ENCODE results near the gene DLG2. TPM values are rescaled to one million over a fixed set of nuclear protein-coding genes. Genes with fewer than 3 reads are reported as not detected.
"Not testable (repeated sequence)": the region's sequence is repeated elsewhere in the genome, so short reads cannot be mapped to it uniquely, and the experiment has no call there.

DLG2 gene
- polyA plus RNA-seq, 1 donor = 8.1 TPM

- no peaks in the 10 kb centered on the region for H3K27me3 ChIP-seq (ENCODE audit: control insufficient read depth, insufficient read depth, low read length)
- no peaks in the 10 kb centered on the region for H3K9me3 ChIP-seq (ENCODE audit: control insufficient read depth, low read depth, low read length)
- no CpG with 5 or more reads among the region's 1 CpG for WGBS (ENCODE audit: insufficient coverage, low lambda C conversion rate)
- H3K27ac ChIP-seq (ENCODE audit: low read length) = no peak overlapping the region
- no peaks in the 10 kb centered on the region for H3K4me1 ChIP-seq (ENCODE audit: control insufficient read depth, insufficient read depth, low read length)
- DNase-seq = no peak
- H3K4me3 ChIP-seq (ENCODE audit: low read length) = no peak overlapping the region
- no peaks in the 10 kb centered on the region for H3K36me3 ChIP-seq (ENCODE audit: control insufficient read depth, insufficient read depth, low read length)
Measured at GRCh38 chr11:84870486-84870885, 756.7 kb downstream of the DLG2 start.

DNA sequence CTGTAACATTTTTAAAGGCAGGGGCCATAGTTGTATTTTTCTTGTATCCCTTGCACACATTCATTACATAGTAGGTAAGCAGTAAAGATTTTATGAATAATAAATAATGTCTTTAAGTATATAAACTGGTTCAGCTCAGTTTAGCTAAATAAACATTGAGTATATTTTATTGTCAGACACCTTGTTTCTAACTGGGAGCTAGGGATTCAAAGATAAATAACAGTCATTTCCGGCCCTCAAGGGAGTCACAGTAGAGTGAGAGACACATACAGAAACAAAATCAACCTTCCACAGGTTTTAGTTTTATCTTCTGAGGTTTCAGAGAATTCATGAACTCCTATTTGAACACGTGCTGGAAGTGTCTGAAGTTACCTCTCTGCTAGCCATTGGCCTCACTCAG is 760.2 kb downstream of the DLG2 start:
- no peak for DNase-seq
- Histone ChIP-seq H3K36me3 (ENCODE audit: control insufficient read depth, insufficient read depth, low read length) (no peaks in the 10 kb centered on the region), H3K27me3 (ENCODE audit: control insufficient read depth, insufficient read depth, low read length) (no peaks in the 10 kb centered on the region), H3K27ac (ENCODE audit: low read length) (no peak overlapping the region), H3K9me3 (ENCODE audit: control insufficient read depth, low read depth, low read length) (no peaks in the 10 kb centered on the region), H3K4me1 (ENCODE audit: control insufficient read depth, insufficient read depth, low read length) (no peaks in the 10 kb centered on the region), H3K4me3 (ENCODE audit: low read length) (no peak overlapping the region)
- no CpG with 5 or more reads among the region's 2 CpGs for WGBS (ENCODE audit: insufficient coverage, low lambda C conversion rate)

GRCh38 chr11:84865791-84866535 is 761.2 kb downstream of the DLG2 start:
- H3K4me3 ChIP-seq (ENCODE audit: low read length) = no peak overlapping the region

DNA sequence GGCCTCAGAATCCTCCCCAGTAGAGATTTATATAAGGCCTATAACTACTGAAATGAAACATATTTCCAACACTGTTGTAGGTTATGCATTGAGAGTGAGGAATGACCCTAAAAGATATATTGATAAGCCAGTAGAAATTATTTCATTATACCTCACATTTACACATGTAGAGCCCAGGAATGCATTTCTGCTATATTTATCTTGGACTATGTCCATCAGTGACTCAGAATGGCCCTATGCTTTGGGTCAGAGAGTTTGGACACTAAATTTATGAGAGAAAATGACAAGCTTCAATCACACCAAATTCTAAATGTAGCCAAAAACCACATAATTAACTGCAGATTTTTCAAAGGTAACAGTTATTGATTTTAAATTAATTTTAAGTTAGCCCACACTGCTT is 761.9 kb downstream of the DLG2 start:
- DNase-seq = no peak
- Histone ChIP-seq H3K27ac (ENCODE audit: low read length) (no peak overlapping the region), H3K27me3 (ENCODE audit: control insufficient read depth, insufficient read depth, low read length) (no peaks in the 10 kb centered on the region), H3K9me3 (ENCODE audit: control insufficient read depth, low read depth, low read length) (no peaks in the 10 kb centered on the region), H3K36me3 (ENCODE audit: control insufficient read depth, insufficient read depth, low read length) (no peaks in the 10 kb centered on the region), H3K4me3 (ENCODE audit: low read length) (no peak overlapping the region), H3K4me1 (ENCODE audit: control insufficient read depth, insufficient read depth, low read length) (no peaks in the 10 kb centered on the region)

More at GRCh38 chr11:84865791-84866535, 761.2 kb downstream of the DLG2 start:
- no peak for DNase-seq
- no peaks in the 10 kb centered on the region for H3K36me3 ChIP-seq (ENCODE audit: control insufficient read depth, insufficient read depth, low read length)
- H3K4me1 ChIP-seq (ENCODE audit: control insufficient read depth, insufficient read depth, low read length) = no peaks in the 10 kb centered on the region
- WGBS (ENCODE audit: insufficient coverage, low lambda C conversion rate) = no CpG with 5 or more reads among the region's 1 CpG
- no peaks in the 10 kb centered on the region for H3K9me3 ChIP-seq (ENCODE audit: control insufficient read depth, low read depth, low read length)
- H3K27me3 ChIP-seq (ENCODE audit: control insufficient read depth, insufficient read depth, low read length) = no peaks in the 10 kb centered on the region
- no peak overlapping the region for H3K27ac ChIP-seq (ENCODE audit: low read length)

GRCh38 chr11:84857746-84858145 is 769.4 kb downstream of the DLG2 start:
- no peak overlapping the region for H3K27ac ChIP-seq (ENCODE audit: low read length)
- no peak for DNase-seq
- H3K36me3 ChIP-seq (ENCODE audit: control insufficient read depth, insufficient read depth, low read length) = no peaks in the 10 kb centered on the region
- no peaks in the 10 kb centered on the region for H3K27me3 ChIP-seq (ENCODE audit: control insufficient read depth, insufficient read depth, low read length)
- no peaks in the 10 kb centered on the region for H3K9me3 ChIP-seq (ENCODE audit: control insufficient read depth, low read depth, low read length)
- H3K4me1 ChIP-seq (ENCODE audit: control insufficient read depth, insufficient read depth, low read length) = no peaks in the 10 kb centered on the region
- H3K4me3 ChIP-seq (ENCODE audit: low read length) = no peak overlapping the region

DNA sequence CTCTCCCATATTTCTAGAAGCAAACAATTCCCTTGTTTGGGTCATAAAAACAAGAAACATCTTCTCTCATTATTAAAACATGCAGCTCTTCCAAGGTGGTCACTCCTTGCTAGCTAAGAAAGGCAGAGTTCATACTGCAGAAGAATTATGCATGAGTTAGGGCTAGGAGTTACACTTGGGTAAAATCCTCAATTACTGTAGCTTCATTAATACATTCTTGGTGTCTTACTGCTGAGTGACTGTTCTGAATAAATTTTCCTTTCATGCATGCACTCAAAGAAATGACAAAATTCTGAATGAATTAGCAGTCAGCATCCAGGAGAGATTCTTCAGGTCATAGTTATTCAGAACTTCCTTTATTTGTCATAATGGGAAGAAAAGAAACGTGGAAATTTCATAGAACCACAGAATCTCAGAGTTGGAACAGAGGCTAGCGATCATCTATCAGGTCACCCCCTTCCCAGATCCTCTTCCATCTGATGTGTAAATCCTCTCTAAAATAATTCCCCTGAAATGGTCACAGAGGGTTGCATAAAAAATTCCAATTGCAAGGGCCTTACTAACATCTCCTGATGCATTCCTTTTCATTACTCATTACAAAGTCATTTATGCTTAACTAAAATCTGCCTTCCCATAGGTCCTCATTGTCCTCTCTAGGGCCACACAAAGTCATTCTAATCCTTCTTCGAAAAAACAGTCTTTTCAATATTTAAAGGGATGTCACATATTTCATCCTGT is 771.5 kb downstream of the DLG2 start:
- Histone ChIP-seq H3K4me1 (ENCODE audit: control insufficient read depth, insufficient read depth, low read length) (no peaks in the 10 kb centered on the region), H3K4me3 (ENCODE audit: low read length) (no peak overlapping the region), H3K9me3 (ENCODE audit: control insufficient read depth, low read depth, low read length) (no peaks in the 10 kb centered on the region), H3K27me3 (ENCODE audit: control insufficient read depth, insufficient read depth, low read length) (no peaks in the 10 kb centered on the region), H3K27ac (ENCODE audit: low read length) (no peak overlapping the region), H3K36me3 (ENCODE audit: control insufficient read depth, insufficient read depth, low read length) (no peaks in the 10 kb centered on the region)
- WGBS (ENCODE audit: insufficient coverage, low lambda C conversion rate) = no CpG with 5 or more reads among the region's 3 CpGs
- no peak for DNase-seq

- Histone ChIP-seq H3K9me3 (ENCODE audit: control insufficient read depth, low read depth, low read length) (no peaks in the 10 kb centered on the region), H3K4me3 (ENCODE audit: low read length) (no peak overlapping the region), H3K4me1 (ENCODE audit: control insufficient read depth, insufficient read depth, low read length) (no peaks in the 10 kb centered on the region), H3K27me3 (ENCODE audit: control insufficient read depth, insufficient read depth, low read length) (no peaks in the 10 kb centered on the region), H3K36me3 (ENCODE audit: control insufficient read depth, insufficient read depth, low read length) (no peaks in the 10 kb centered on the region), H3K27ac (ENCODE audit: low read length) (no peak overlapping the region)
- WGBS (ENCODE audit: insufficient coverage, low lambda C conversion rate) = 100% methylated on average over 1 of the region's 3 CpGs
- no peak for DNase-seq
Measured at GRCh38 chr11:84854498-84854880, 772.7 kb downstream of the DLG2 start.

GRCh38 chr11:84853841-84854497 is 773.2 kb downstream of the DLG2 start:
- H3K27me3 ChIP-seq (ENCODE audit: control insufficient read depth, insufficient read depth, low read length) = no peaks in the 10 kb centered on the region
- H3K36me3 ChIP-seq (ENCODE audit: control insufficient read depth, insufficient read depth, low read length) = no peaks in the 10 kb centered on the region
- no peaks in the 10 kb centered on the region for H3K9me3 ChIP-seq (ENCODE audit: control insufficient read depth, low read depth, low read length)
- no CpG with 5 or more reads among the region's 1 CpG for WGBS (ENCODE audit: insufficient coverage, low lambda C conversion rate)
- H3K27ac ChIP-seq (ENCODE audit: low read length) = no peak overlapping the region
- H3K4me1 ChIP-seq (ENCODE audit: control insufficient read depth, insufficient read depth, low read length) = no peaks in the 10 kb centered on the region
- no peak overlapping the region for H3K4me3 ChIP-seq (ENCODE audit: low read length)
- DNase-seq = no peak

GRCh38 chr11:84847842-84848241 is 779.3 kb downstream of the DLG2 start:
- Histone ChIP-seq H3K4me3 (ENCODE audit: low read length) (no peak overlapping the region), H3K27me3 (ENCODE audit: control insufficient read depth, insufficient read depth, low read length) (no peaks in the 10 kb centered on the region), H3K27ac (ENCODE audit: low read length) (no peak overlapping the region), H3K9me3 (ENCODE audit: control insufficient read depth, low read depth, low read length) (no peaks in the 10 kb centered on the region), H3K4me1 (ENCODE audit: control insufficient read depth, insufficient read depth, low read length) (no peaks in the 10 kb centered on the region), H3K36me3 (ENCODE audit: control insufficient read depth, insufficient read depth, low read length) (no peaks in the 10 kb centered on the region)
- WGBS (ENCODE audit: insufficient coverage, low lambda C conversion rate) = no CpG with 5 or more reads among the region's 4 CpGs
- DNase-seq = no peak

DNA sequence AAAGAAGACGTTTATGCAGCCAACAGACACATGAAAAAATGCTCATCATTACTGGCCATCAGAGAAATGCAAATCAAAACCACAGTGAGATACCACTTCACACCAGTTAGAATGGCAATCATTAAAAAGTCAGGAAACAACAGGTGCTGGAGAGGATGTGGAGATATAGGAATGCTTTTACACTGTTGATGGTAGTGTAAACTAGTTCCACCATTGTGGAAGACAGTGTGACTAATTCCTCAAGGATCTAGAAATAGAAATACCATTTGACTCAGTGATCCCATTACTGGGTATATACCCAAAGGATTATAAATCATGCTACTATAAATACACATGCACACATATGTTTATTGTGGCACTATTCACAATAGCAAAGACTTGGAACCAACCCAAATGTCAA is 786.9 kb downstream of the DLG2 start:
- not testable (repeated sequence) for H3K4me1 ChIP-seq (ENCODE audit: control insufficient read depth, insufficient read depth, low read length); H3K27me3 ChIP-seq (ENCODE audit: control insufficient read depth, insufficient read depth, low read length); H3K9me3 ChIP-seq (ENCODE audit: control insufficient read depth, low read depth, low read length); H3K27ac ChIP-seq (ENCODE audit: low read length); H3K4me3 ChIP-seq (ENCODE audit: low read length); H3K36me3 ChIP-seq (ENCODE audit: control insufficient read depth, insufficient read depth, low read length); DNase-seq
- no CpG with 5 or more reads among the region's 1 CpG for WGBS (ENCODE audit: insufficient coverage, low lambda C conversion rate)
